Smooth muscle cell (in vitro differentiated cells): Measurements from ENCODE around the gene NBL1. TPM values are rescaled to one million over a fixed set of nuclear protein-coding genes. Genes with fewer than 3 reads are reported as not detected.

Source experiments
- DNase-seq: peaks from one replicate; lab custom pipeline; 2025; ENCODE audit not compliant: unreplicated experiment; lab: John Stamatoyannopoulos, UW
- H2AFZ ChIP-seq: fragments of 200-600 bp; sonication (generic); 2 replicates; pipeline ENCODE4 v1.6.0; 2016; ENCODE audit warnings: antibody characterized with exemption, low read depth, mild to moderate bottlenecking
- H3F3A ChIP-seq: fragments of 200-600 bp; sonication (generic); 2 replicates; pipeline ENCODE4 v1.6.0; 2017; ENCODE audit warnings: antibody characterized with exemption, low read depth
- H3K27ac ChIP-seq: fragments of 200-600 bp; sonication (generic); 2 replicates; pipeline ENCODE4 v1.5.1; 2016; ENCODE audit warnings: low read depth, mild to moderate bottlenecking
- H3K27me3 ChIP-seq: fragments of 200-600 bp; sonication (generic); 2 replicates; pipeline ENCODE4 v1.6.1; 2016; ENCODE audit warnings: low read depth, mild to moderate bottlenecking
- H3K36me3 ChIP-seq: fragments of 200-600 bp; sonication (generic); 2 replicates; pipeline ENCODE4 v1.5.1; 2016; ENCODE audit warnings: low read depth
- H3K4me1 ChIP-seq: fragments of 200-600 bp; sonication (generic); 2 replicates; pipeline ENCODE4 v1.5.1; 2016; ENCODE audit warnings: low read depth
- H3K4me2 ChIP-seq: fragments of 200-600 bp; sonication (generic); 2 replicates; pipeline ENCODE4 v1.6.0; 2016; ENCODE audit warnings: mild to moderate bottlenecking
- H3K4me3 ChIP-seq: fragments of 200-600 bp; sonication (generic); 2 replicates; pipeline ENCODE4 v1.5.1; 2016; ENCODE audit warnings: mild to moderate bottlenecking
- H3K79me2 ChIP-seq: fragments of 200-600 bp; sonication (generic); 2 replicates; pipeline ENCODE4 v1.6.0; 2016; ENCODE audit warnings: low read depth, mild to moderate bottlenecking
- H3K9ac ChIP-seq: fragments of 200-600 bp; sonication (generic); 2 replicates; pipeline ENCODE4 v1.6.0; 2016; ENCODE audit warnings: low read depth
- H3K9me3 ChIP-seq: fragments of 200-600 bp; sonication (generic); replicated peaks from 2 replicates; pipeline ENCODE4 v1.5.1; 2016; ENCODE audit warnings: low read depth
- H4K20me1 ChIP-seq: fragments of 200-600 bp; sonication (generic); 2 replicates; pipeline ENCODE4 v1.6.0; 2016; ENCODE audit warnings: low read depth
- WGBS: methylation state at CpG from one replicate; pipeline ENCODE4 v1.1.7; 2016; ENCODE audit warnings: low lambda C conversion rate; 5-methylcytosine and 5-hydroxymethylcytosine counted together
- polyA plus RNA-seq: library from polyadenylated mRNA; unstranded; fragments of >200 nt; fragmentation: Nextera tagmentation; extraction: Ambion mirVana; gene quantifications from 2 replicates; pipeline ENCODE4 v1.2.1, GENCODE V29; 2016
- total RNA-seq: library from RNA; depleted of rRNA; stranded (reverse); fragments of >200 nt; gene quantifications from 2 replicates; pipeline ENCODE4 v1.2.3, GENCODE V29; 2014
- TF ChIP-seq, protein P1 (sequence below): fragments of 200-600 bp; sonication (generic); IDR thresholded peaks from 2 replicates; pipeline ENCODE4 v1.5.1; 2017; ENCODE audit warnings: borderline replicate concordance, mild to moderate bottlenecking, antibody characterized with exemption; ENCODE audit not compliant: insufficient read depth, poor library complexity, severe bottlenecking

NBL1 gene
- total and polyA plus RNA-seq, 2 experiments from 2014 or later = 9.4 to 35.9 TPM

DNA sequence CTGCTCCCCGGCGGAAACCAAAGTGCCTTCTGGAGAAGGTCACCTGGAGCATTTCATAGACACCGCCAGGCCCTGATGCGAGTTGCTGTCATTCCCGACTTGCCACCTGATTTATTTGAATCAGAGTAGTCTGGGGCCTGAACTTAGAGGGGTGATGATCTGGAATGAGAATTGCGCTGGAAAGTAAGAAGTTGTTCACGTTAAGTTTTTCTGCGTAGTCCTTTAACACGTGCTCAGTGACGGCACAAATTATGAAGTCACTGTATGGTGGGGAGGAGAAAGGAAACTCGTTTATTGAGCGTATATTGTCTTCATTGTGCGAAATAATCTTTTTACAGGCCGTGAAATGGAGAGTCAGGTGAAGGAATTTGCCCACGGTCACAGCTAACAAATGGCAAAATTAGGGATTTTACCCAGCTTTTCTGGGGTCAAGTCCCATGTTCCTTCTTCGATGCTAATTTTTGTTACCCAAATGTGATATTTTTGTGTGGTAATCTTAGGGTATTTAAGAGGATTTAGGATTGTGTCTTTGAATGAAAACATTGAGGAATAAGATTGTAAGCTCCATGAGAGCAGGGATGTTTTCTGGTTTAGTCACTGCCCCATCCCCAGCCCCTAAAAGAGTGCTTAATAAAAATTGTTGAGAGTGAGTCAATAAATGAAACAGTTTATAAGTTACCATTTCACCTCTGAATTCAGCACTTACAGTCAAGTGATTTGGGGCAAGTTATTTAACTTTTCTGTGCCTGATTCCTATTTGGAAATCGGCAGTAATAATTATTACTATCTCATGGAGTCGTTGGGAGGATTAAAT, 46.4 kb upstream of the NBL1 start:
- H4K20me1 ChIP-seq = peaks cover 43% of the 10 kb centered on the region
- H3K27ac ChIP-seq = peak overlapping the region; percentile 95
- H3F3A ChIP-seq = peaks cover 5% of the 10 kb centered on the region
- H3K9ac ChIP-seq = peak overlapping the region; percentile 98
- H3K27me3 ChIP-seq = no peaks in the 10 kb centered on the region
- peaks cover 58% of the 10 kb centered on the region for H3K79me2 ChIP-seq
- peak overlapping the region; percentile 91 for H3K4me2 ChIP-seq
- H2AFZ ChIP-seq = peak overlapping the region; percentile 81
- H3K9me3 ChIP-seq = no peaks in the 10 kb centered on the region
- peak overlapping the region; percentile 89 for H3K4me3 ChIP-seq
- no peak for DNase-seq
- TF ChIP-seq, protein P1, sequence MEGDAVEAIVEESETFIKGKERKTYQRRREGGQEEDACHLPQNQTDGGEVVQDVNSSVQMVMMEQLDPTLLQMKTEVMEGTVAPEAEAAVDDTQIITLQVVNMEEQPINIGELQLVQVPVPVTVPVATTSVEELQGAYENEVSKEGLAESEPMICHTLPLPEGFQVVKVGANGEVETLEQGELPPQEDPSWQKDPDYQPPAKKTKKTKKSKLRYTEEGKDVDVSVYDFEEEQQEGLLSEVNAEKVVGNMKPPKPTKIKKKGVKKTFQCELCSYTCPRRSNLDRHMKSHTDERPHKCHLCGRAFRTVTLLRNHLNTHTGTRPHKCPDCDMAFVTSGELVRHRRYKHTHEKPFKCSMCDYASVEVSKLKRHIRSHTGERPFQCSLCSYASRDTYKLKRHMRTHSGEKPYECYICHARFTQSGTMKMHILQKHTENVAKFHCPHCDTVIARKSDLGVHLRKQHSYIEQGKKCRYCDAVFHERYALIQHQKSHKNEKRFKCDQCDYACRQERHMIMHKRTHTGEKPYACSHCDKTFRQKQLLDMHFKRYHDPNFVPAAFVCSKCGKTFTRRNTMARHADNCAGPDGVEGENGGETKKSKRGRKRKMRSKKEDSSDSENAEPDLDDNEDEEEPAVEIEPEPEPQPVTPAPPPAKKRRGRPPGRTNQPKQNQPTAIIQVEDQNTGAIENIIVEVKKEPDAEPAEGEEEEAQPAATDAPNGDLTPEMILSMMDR = no peak
- H3K4me1 ChIP-seq = peaks cover 11% of the 10 kb centered on the region
- H3K36me3 ChIP-seq = no peaks in the 10 kb centered on the region
- WGBS = 21% methylated on average over 18 of the region's 18 CpGs

DNA sequence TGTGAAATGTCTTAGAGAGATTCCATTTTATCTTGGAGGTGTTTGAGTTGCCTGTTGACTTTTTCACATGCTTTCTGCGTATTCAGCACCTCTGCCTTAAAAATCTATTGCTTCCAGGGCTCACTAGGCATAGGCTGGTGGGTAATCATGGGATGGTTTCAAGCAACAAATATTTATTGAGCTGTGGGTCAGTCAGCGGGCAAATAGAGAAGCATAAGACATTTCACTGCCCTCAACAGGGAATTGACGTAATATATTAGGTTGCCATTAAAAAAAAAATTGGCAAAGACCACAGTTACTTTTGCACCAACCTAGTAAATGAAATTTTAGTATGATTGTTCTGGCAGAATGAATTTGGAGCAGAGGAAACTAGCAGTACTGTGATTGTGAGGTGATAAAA, 44.3 kb upstream of the NBL1 start:
- 99% methylated on average over 3 of the region's 3 CpGs for WGBS

DNA sequence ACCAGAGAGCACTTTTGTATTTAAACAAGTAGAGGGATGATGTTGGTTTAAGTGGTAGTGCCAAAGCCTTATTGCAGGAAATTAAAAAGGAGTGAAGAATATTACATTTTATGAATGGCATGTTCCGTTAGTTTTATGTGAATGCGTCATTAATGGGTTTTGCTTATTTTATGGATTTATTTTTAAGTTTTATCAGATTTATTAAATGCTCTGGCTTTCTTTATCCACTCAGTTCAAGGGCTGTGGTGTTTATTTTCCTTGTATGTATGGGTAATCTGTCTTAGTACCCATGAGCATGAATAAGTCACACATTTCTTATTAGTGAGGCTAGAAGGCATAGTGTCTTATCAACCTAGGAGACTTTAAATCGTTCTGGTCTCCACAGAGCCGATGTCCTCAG, 41.6 kb upstream of the NBL1 start:
- Histone ChIP-seq H3K79me2 (peaks cover 99% of the 10 kb centered on the region), H3F3A (no peaks in the 10 kb centered on the region), H3K9ac (no peak overlapping the region), H4K20me1 (peaks cover 91% of the 10 kb centered on the region), H3K4me2 (no peak overlapping the region), H3K27ac (no peak overlapping the region), H3K36me3 (no peaks in the 10 kb centered on the region), H3K9me3 (no peaks in the 10 kb centered on the region), H2AFZ (no peak overlapping the region), H3K27me3 (no peaks in the 10 kb centered on the region), H3K4me1 (peaks cover 7% of the 10 kb centered on the region), H3K4me3 (no peak overlapping the region)
- no peak for DNase-seq
- 93% methylated on average over 4 of the region's 4 CpGs for WGBS
- TF ChIP-seq, protein P1 = no peak

More for the DNA sequence above, 44.3 kb upstream of the NBL1 start:
- Histone ChIP-seq H3K36me3 (no peaks in the 10 kb centered on the region), H3K4me3 (no peak overlapping the region), H3K27ac (no peak overlapping the region), H3K9ac (no peak overlapping the region), H3K27me3 (no peaks in the 10 kb centered on the region), H3K4me1 (peaks cover 11% of the 10 kb centered on the region), H3K4me2 (no peak overlapping the region), H3K9me3 (no peaks in the 10 kb centered on the region), H3F3A (peaks cover 5% of the 10 kb centered on the region), H3K79me2 (peaks cover 79% of the 10 kb centered on the region), H4K20me1 (peaks cover 64% of the 10 kb centered on the region), H2AFZ (no peak overlapping the region)
- no peak for DNase-seq
- TF ChIP-seq, protein P1 = no peak
